B cell (primary cell): Measurements from ENCODE around the gene SPSB3. TPM values are rescaled to one million over a fixed set of nuclear protein-coding genes. Genes with fewer than 3 reads are reported as not detected.
A peak's percentile ranks its signal among the peaks of the same experiment; 100 is the strongest.

ENCODE experiments used
- ATAC-seq: fragments of 200-7000 bp; cut with Tn5 transposase; one replicate; pipeline ENCODE4 v1.10.0; 2021; ENCODE audit warnings: low read depth, mild to moderate bottlenecking, moderate number of reproducible peaks, moderate library complexity
- CTCF ChIA-PET: fragments of 350-600 bp; sonication (Branson Sonifier 250); formaldehyde crosslinking; loops from one replicate; lab custom pipeline; 2021; ENCODE audit warnings: antibody characterized with exemption, inconsistent platforms; lab: Charles Lee
- POLR2A ChIA-PET: fragments of 350-600 bp; sonication (Branson Sonifier 250); formaldehyde crosslinking; loops from one replicate; lab custom pipeline; 2021; ENCODE audit warnings: antibody characterized with exemption; lab: Charles Lee
- DNase-seq: peaks from one replicate; pipeline ENCODE4 v3.0.0; 2013
- H2AFZ ChIP-seq: 2 replicates; pipeline ENCODE4 v1.6.1; 2012; ENCODE audit warnings: mild to moderate bottlenecking, low read depth, low read length; ENCODE audit not compliant: insufficient read depth, poor library complexity, severe bottlenecking
- H3K27ac ChIP-seq, 2 donors: 1 replicate in 1 of 2; 2 replicates in 1 of 2; pipeline ENCODE4 v1.5.1; 2012 to 2013; ENCODE audit warnings: low read length in 2 of 2, mild to moderate bottlenecking in 2 of 2, moderate library complexity in 1 of 2
- H3K27me3 ChIP-seq, 4 experiments: fragments of 200-600 bp in 1 of 4; sonication (generic) in 1 of 4; replicated peaks in 1 of 4; 1 replicate in 2 of 4; 2 replicates in 2 of 4; pipeline versions ENCODE4 v1.6.1 to v1.7.0; 2013 to 2016; ENCODE audit warnings: low read length in 3 of 4, mild to moderate bottlenecking in 2 of 4, mixed read lengths in 1 of 4, moderate library complexity in 1 of 4; ENCODE audit not compliant: insufficient read depth in 4 of 4, control insufficient read depth in 3 of 4; ENCODE audit errors: control extremely low read depth in 1 of 4
- H3K36me3 ChIP-seq, 2 experiments: replicated peaks in 1 of 2; 1 replicate in 1 of 2; 2 replicates in 1 of 2; pipeline versions ENCODE4 v1.6.1 to v1.7.1; 2013; ENCODE audit warnings: low read length in 1 of 2; ENCODE audit not compliant: insufficient read depth in 2 of 2, control insufficient read depth in 1 of 2; ENCODE audit errors: control extremely low read depth in 1 of 2, extremely low read depth in 1 of 2
- H3K4me1 ChIP-seq, 2 donors: fragments of 200-600 bp in 1 of 2; sonication (generic) in 1 of 2; 1 replicate in 1 of 2; 2 replicates in 1 of 2; pipeline versions ENCODE4 v1.5.1 to v1.6.1; 2013 to 2017; ENCODE audit warnings: low read length in 2 of 2; ENCODE audit not compliant: control insufficient read depth in 2 of 2, insufficient read depth in 2 of 2
- H3K4me2 ChIP-seq: replicated peaks from 2 replicates; pipeline ENCODE3; 2012; ENCODE audit warnings: mild to moderate bottlenecking, low read depth, low read length; ENCODE audit not compliant: poor library complexity, severe bottlenecking
- H3K4me3 ChIP-seq, 5 experiments: fragments of 200-600 bp in 1 of 5; sonication (generic) in 1 of 5; 1 replicate in 3 of 5; 2 replicates in 2 of 5; pipeline versions ENCODE4 v1.5.1 to v1.7.0; 2011 to 2016; ENCODE audit warnings: low read length in 4 of 5, mild to moderate bottlenecking in 4 of 5, low read depth in 2 of 5, control low read depth in 1 of 5, moderate library complexity in 1 of 5; ENCODE audit not compliant: insufficient read depth in 1 of 5; ENCODE audit errors: control extremely low read depth in 1 of 5, extremely low read depth in 1 of 5
- H3K79me2 ChIP-seq: fragments of 200-600 bp; sonication (generic); one replicate; pipeline ENCODE4 v1.6.0; 2016; ENCODE audit warnings: low read length; ENCODE audit not compliant: control insufficient read depth, insufficient read depth
- H3K9ac ChIP-seq: fragments of 200-600 bp; sonication (generic); 2 replicates; pipeline ENCODE4 v1.6.1; 2017; ENCODE audit warnings: mild to moderate bottlenecking, low read length, moderate library complexity
- H3K9me3 ChIP-seq, 3 donors: one replicate each; pipeline versions ENCODE4 v1.6.1 to v1.7.1; 2013; ENCODE audit warnings: low read length in 2 of 3; ENCODE audit not compliant: control insufficient read depth in 2 of 3, insufficient read depth in 1 of 3; ENCODE audit errors: control extremely low read depth in 1 of 3
- H4K20me1 ChIP-seq: 2 replicates; pipeline ENCODE4 v1.6.0; 2012; ENCODE audit warnings: mild to moderate bottlenecking, low read length; ENCODE audit not compliant: insufficient read depth, control insufficient read depth, poor library complexity, severe bottlenecking
- H3K27ac Mint-ChIP-seq: one replicate; pipeline ENCODE4 v1.8.0; 2021; ENCODE audit warnings: mixed read lengths
- H3K27me3 Mint-ChIP-seq: one replicate; pipeline ENCODE4 v1.8.0; 2021; ENCODE audit warnings: mixed read lengths
- H3K4me1 Mint-ChIP-seq: one replicate; pipeline ENCODE4 v1.8.0; 2021; ENCODE audit warnings: mixed read lengths
- H3K4me3 Mint-ChIP-seq: one replicate; pipeline ENCODE4 v1.8.0; 2021; ENCODE audit warnings: mixed read lengths
- H3K9me3 Mint-ChIP-seq: one replicate; pipeline ENCODE4 v1.8.0; 2022; ENCODE audit warnings: mixed read lengths; ENCODE audit not compliant: insufficient read depth
- EZH2 ChIP-seq: IDR thresholded peaks from 2 replicates; pipeline ENCODE4 v1.6.1; 2012; ENCODE audit warnings: borderline replicate concordance, low read depth, mild to moderate bottlenecking, moderate library complexity, low read length; ENCODE audit not compliant: insufficient read depth, poor library complexity, severe bottlenecking
- WGBS: methylation state at CpG from one replicate; pipeline ENCODE4 v1.1.5; 2013; ENCODE audit warnings: missing lambda C conversion rate; ENCODE audit not compliant: insufficient coverage; 5-methylcytosine and 5-hydroxymethylcytosine counted together
- intact Hi-C: fragments of 100-400 bp; cut with micrococcal nuclease; formaldehyde crosslinking; loops from one replicate; pipeline ENCODE4 v1.10.0; 2022
- polyA plus RNA-seq: library from polyadenylated mRNA; depleted of rRNA; stranded (reverse); fragments of >200 nt; gene quantifications from 2 replicates; pipeline ENCODE4 v1.2.3, GENCODE V29; 2012
- total RNA-seq, 2 donors: library from RNA; stranded (reverse); fragments of 120-200 nt in 1 of 2; gene quantifications; 1 replicate in 1 of 2; 2 replicates in 1 of 2; pipeline versions ENCODE4 v1.2.3 to v1.2.4, GENCODE V29; 2013 to 2022
- TF ChIP-seq, protein P1 (sequence below): fragments of 200-600 bp; IDR thresholded peaks from one replicate; pipeline ENCODE4 v1.8.0; 2022; ENCODE audit warnings: antibody characterized with exemption, mild to moderate bottlenecking

SPSB3 gene
- total and polyA plus RNA-seq, 2 donors (not counting 1 experiment from before 2014, with no cell fraction given) = 91.2 to 264 TPM

DNA sequence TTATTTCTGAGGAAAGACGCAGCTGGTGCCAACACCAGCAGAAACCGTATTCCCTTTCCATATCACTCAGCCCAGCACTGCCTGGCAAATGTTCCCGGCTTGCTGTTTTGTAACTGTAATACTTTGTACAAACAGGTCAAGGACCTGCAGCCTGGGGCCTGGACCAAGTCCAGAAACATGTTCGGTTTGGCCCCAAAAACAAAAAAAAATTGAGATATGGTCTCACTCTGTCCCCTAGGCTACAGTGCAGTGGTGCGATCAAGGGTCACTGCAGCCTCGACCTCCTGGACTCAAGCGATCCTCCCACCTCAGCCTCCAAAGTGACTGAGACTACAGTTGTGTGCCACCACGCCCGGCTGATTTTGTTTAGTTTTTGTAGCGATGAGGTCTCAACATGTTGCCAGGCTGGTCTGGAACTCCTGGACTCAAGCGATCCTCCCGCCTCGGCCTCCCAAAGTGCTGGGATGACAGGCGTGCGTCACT, 43.1 kb upstream of the SPSB3 start:
- H4K20me1 ChIP-seq = peaks cover 39% of the 10 kb centered on the region
- H3K4me1 Mint-ChIP-seq = peaks cover 43% of the 10 kb centered on the region
- H3K4me1 ChIP-seq = peaks cover 25% of the 10 kb centered on the region in 2 donors
- intact Hi-C loops = loop anchor here (5.0 kb wide), 2 partner anchors 213 to 442 kb away; partner anchors contain the start of genes CRAMP1, IFT140 and RNPS1
- H3K27me3 ChIP-seq = no peaks in the 10 kb centered on the region
- peak overlapping the region; percentile 98 for H2AFZ ChIP-seq
- TF ChIP-seq, protein P1, sequence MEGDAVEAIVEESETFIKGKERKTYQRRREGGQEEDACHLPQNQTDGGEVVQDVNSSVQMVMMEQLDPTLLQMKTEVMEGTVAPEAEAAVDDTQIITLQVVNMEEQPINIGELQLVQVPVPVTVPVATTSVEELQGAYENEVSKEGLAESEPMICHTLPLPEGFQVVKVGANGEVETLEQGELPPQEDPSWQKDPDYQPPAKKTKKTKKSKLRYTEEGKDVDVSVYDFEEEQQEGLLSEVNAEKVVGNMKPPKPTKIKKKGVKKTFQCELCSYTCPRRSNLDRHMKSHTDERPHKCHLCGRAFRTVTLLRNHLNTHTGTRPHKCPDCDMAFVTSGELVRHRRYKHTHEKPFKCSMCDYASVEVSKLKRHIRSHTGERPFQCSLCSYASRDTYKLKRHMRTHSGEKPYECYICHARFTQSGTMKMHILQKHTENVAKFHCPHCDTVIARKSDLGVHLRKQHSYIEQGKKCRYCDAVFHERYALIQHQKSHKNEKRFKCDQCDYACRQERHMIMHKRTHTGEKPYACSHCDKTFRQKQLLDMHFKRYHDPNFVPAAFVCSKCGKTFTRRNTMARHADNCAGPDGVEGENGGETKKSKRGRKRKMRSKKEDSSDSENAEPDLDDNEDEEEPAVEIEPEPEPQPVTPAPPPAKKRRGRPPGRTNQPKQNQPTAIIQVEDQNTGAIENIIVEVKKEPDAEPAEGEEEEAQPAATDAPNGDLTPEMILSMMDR = no peak
- TF ChIP-seq EZH2 = no peak
- H3K79me2 ChIP-seq = peaks cover 55% of the 10 kb centered on the region
- H3K4me3 ChIP-seq = peak overlapping the region in 4 of 5 experiments; percentile 28 to 95 (median 62)
- H3K36me3 ChIP-seq = peaks cover 0 to 18% of the 10 kb centered on the region in 2 experiments
- H3K27ac ChIP-seq = peak overlapping the region; percentile 37 to 69
- H3K9me3 Mint-ChIP-seq = no peaks in the 10 kb centered on the region
- ChIA-PET CTCF (interaction anchor here (1.6 to 2.0 kb wide), 2 partner anchors 43 to 120 kb away, joined by 4 to 5 read pairs; partner anchors contain the start of genes NUBP2 and SPSB3), POLR2A (no interaction called here)
- ATAC-seq = no peak
- H3K4me3 Mint-ChIP-seq = peak overlapping the region; percentile 82
- H3K27ac Mint-ChIP-seq = peak overlapping the region; percentile 78
- H3K27me3 Mint-ChIP-seq = no peaks in the 10 kb centered on the region
- peak overlapping the region; percentile 84 for H3K9ac ChIP-seq
- peak overlapping the region; percentile 82 for H3K4me2 ChIP-seq
- no peaks in the 10 kb centered on the region for H3K9me3 ChIP-seq
- 68% methylated on average over 14 of the region's 15 CpGs for WGBS
- DNase-seq = no peak

DNA sequence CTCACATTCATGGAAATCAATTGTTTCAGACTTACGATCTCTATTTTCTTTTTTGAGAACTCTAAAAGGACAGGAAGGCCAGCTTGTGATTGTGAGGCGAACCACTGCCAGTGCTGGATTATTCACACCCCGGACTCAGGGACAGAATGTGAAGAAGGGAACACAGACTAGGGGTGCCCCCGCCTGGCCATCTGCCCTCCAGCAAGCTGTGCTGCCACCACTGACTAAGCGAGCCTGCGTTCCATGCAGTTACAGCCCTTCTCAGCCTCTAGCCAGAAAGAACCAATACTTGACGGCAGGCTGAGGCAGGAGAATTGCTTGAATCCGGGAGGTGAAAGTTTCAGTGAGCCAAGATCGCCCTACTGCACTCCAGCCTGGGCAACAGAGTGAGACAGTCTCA, 41.5 kb upstream of the SPSB3 start:
- peak overlapping the region; percentile 32 for H3K4me3 Mint-ChIP-seq
- H3K9me3 Mint-ChIP-seq = no peaks in the 10 kb centered on the region
- ChIA-PET POLR2A (no interaction called here), CTCF (interaction anchor here (0.7 kb wide), 1 partner anchor 1148 kb away, joined by 3 read pairs; no protein-coding TSS in a partner anchor)
- Histone ChIP-seq H3K9ac (no peak overlapping the region), H3K9me3 (no peaks in the 10 kb centered on the region), H3K27ac (no peak overlapping the region), H3K79me2 (peaks cover 61% of the 10 kb centered on the region), H2AFZ (no peak overlapping the region), H3K4me2 (no peak overlapping the region), H3K36me3 (peaks cover 0 to 27% of the 10 kb centered on the region in 2 experiments), H4K20me1 (peaks cover 45% of the 10 kb centered on the region), H3K4me3 (no peak overlapping the region), H3K4me1 (peaks cover 21 to 22% of the 10 kb centered on the region in 2 donors), H3K27me3 (no peaks in the 10 kb centered on the region)
- no peak overlapping the region for H3K27ac Mint-ChIP-seq
- ATAC-seq = no peak
- DNase-seq = no peak
- TF ChIP-seq, protein P1 = no peak
- no peak for TF ChIP-seq EZH2
- intact Hi-C loops = no loop called here
- no peaks in the 10 kb centered on the region for H3K27me3 Mint-ChIP-seq
- WGBS = 91% methylated on average over 9 of the region's 9 CpGs
- peaks cover 32% of the 10 kb centered on the region for H3K4me1 Mint-ChIP-seq
